Calu3 (cell line): ENCODE data around the gene FAM8A1. TPM values are rescaled to one million over a fixed set of nuclear protein-coding genes. Genes with fewer than 3 reads are reported as not detected.

Source experiments
- BruUV-seq: library from RNA; stranded (reverse); fragments of 400-500 nt; replicated peaks from 2 replicates; lab custom pipeline; 2021; lab: Mats Ljungman, UMichigan
- CTCF ChIA-PET: fragments of 300-600 bp; sonication (Branson Sonifier 250); formaldehyde crosslinking; loops from one replicate; lab custom pipeline; 2022; ENCODE audit warnings: antibody characterized with exemption; lab: Charles Lee
- DNase-seq: peaks from one replicate; pipeline ENCODE4 v3.0.0; 2022
- H3K27ac Mint-ChIP-seq: one replicate; pipeline ENCODE4 v1.8.0; 2022; ENCODE audit warnings: mixed read lengths; ENCODE audit not compliant: unreplicated experiment
- H3K27me3 Mint-ChIP-seq: one replicate; pipeline ENCODE4 v1.8.0; 2022; ENCODE audit warnings: mixed read lengths; ENCODE audit not compliant: unreplicated experiment
- H3K36me3 Mint-ChIP-seq: one replicate; pipeline ENCODE4 v1.8.0; 2022; ENCODE audit warnings: mild to moderate bottlenecking, moderate library complexity, mixed read lengths; ENCODE audit not compliant: insufficient read depth, unreplicated experiment
- H3K4me1 Mint-ChIP-seq: one replicate; pipeline ENCODE4 v1.8.0; 2022; ENCODE audit warnings: mild to moderate bottlenecking, low read depth, mixed read lengths; ENCODE audit not compliant: unreplicated experiment
- H3K4me3 Mint-ChIP-seq: one replicate; pipeline ENCODE4 v1.8.0; 2022; ENCODE audit warnings: mild to moderate bottlenecking, low read depth, moderate library complexity, mixed read lengths; ENCODE audit not compliant: unreplicated experiment
- H3K9me3 Mint-ChIP-seq: one replicate; pipeline ENCODE4 v1.8.0; 2022; ENCODE audit warnings: low read depth, mixed read lengths; ENCODE audit not compliant: unreplicated experiment
- CTCF ChIP-seq: fragments of 200-600 bp; IDR thresholded peaks from one replicate; pipeline ENCODE4 v1.8.0; 2022; ENCODE audit warnings: antibody characterized with exemption; ENCODE audit not compliant: unreplicated experiment
- intact Hi-C: fragments of 100-400 bp; cut with micrococcal nuclease; formaldehyde crosslinking; loops from one replicate; pipeline ENCODE4 v1.10.0; 2022; ENCODE audit not compliant: unreplicated experiment
- total RNA-seq: library from RNA; stranded (reverse); gene quantifications from 2 replicates; pipeline ENCODE4 v1.2.3, GENCODE V29; 2022

Gene FAM8A1
- total RNA-seq, 1 experiment from 2014 or later = 11.8 TPM

GRCh38 chr6:17612048-17612447, 11.9 kb downstream of the FAM8A1 start:
- Mint-ChIP-seq H3K27me3 (no peaks in the 10 kb centered on the region), H3K27ac (no peak overlapping the region), H3K9me3 (no peaks in the 10 kb centered on the region), H3K4me3 (no peak overlapping the region), H3K36me3 (peaks cover 18% of the 10 kb centered on the region), H3K4me1 (no peaks in the 10 kb centered on the region)
- no peak for TF ChIP-seq CTCF
- intact Hi-C loops = no loop called here
- CTCF ChIA-PET = interaction anchor here (1.0 kb wide), 1 partner anchor 9 kb away, joined by 3 read pairs; no protein-coding TSS in a partner anchor
- no peak for DNase-seq
- no TSS peak for BruUV-seq

GRCh38 chr6:17615794-17616193, 15.7 kb downstream of the FAM8A1 start:
- H3K27me3 Mint-ChIP-seq = no peaks in the 10 kb centered on the region
- no TSS peak for BruUV-seq
- peaks cover 21% of the 10 kb centered on the region for H3K36me3 Mint-ChIP-seq
- no peaks in the 10 kb centered on the region for H3K9me3 Mint-ChIP-seq
- intact Hi-C loops = no loop called here
- no peak for DNase-seq
- CTCF ChIA-PET = no interaction called here
- H3K4me1 Mint-ChIP-seq = no peaks in the 10 kb centered on the region
- H3K4me3 Mint-ChIP-seq = no peak overlapping the region
- no peak overlapping the region for H3K27ac Mint-ChIP-seq
- no peak for TF ChIP-seq CTCF

GRCh38 chr6:17621003-17621402, 20.9 kb downstream of the FAM8A1 start:
- Mint-ChIP-seq H3K36me3 (peaks cover 9% of the 10 kb centered on the region), H3K27ac (no peak overlapping the region), H3K9me3 (no peaks in the 10 kb centered on the region), H3K4me1 (no peaks in the 10 kb centered on the region), H3K4me3 (no peak overlapping the region), H3K27me3 (no peaks in the 10 kb centered on the region)
- DNase-seq = no peak
- no TSS peak for BruUV-seq
- no peak for TF ChIP-seq CTCF
- intact Hi-C loops = no loop called here
- CTCF ChIA-PET = no interaction called here

GRCh38 chr6:17622144-17622543, 22.0 kb downstream of the FAM8A1 start:
- no peaks in the 10 kb centered on the region for H3K27me3 Mint-ChIP-seq
- no TSS peak for BruUV-seq
- H3K36me3 Mint-ChIP-seq = peaks cover 3% of the 10 kb centered on the region
- H3K9me3 Mint-ChIP-seq = no peaks in the 10 kb centered on the region
- H3K4me1 Mint-ChIP-seq = no peaks in the 10 kb centered on the region
- H3K4me3 Mint-ChIP-seq = no peak overlapping the region
- CTCF ChIA-PET = interaction anchor here (0.5 kb wide), 1 partner anchor 697 kb away, joined by 4 read pairs; no protein-coding TSS in a partner anchor
- TF ChIP-seq CTCF = no peak
- no peak overlapping the region for H3K27ac Mint-ChIP-seq
- DNase-seq = no peak
- intact Hi-C loops = no loop called here
